ENCODE data around the gene BDKRB1. TPM values are rescaled to one million over a fixed set of nuclear protein-coding genes. Genes with fewer than 3 reads are reported as not detected.

Gene BDKRB1
- total RNA-seq, 6 experiments from 2014 or later = 0.31 TPM; not detected in 5

DNA sequence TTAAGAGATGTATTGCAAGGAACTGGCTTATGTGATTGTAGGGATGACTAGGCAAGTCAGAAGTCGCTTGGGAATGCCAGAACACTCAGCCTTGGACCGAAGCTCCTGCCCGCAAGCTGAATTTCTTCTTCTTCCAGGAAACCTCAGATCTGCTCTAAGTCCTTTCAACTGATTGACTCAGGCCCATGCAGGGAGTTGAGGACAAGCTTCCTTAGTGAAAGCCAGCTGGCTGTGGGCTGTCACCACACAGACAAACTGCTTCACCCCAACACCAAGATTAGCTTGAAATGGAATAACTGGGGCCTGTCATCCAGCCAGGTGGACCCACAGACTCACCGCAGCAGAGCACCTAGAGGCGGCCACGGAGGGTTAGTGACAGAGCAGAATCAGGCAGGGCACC is 26.7 kb upstream of the BDKRB1 start:
- Histone ChIP-seq H3K4me1 (no peaks in the 10 kb centered on the region), H3K27me3 (no peaks in the 10 kb centered on the region), H3K36me3 (no peaks in the 10 kb centered on the region), H3K4me3 (no peak overlapping the region), H3K27ac (no peak overlapping the region), H3K9me3 (no peaks in the 10 kb centered on the region)
- TF ChIP-seq POLR2A (IDR thresholded peaks at IDR 0.05) = no peak
- TF ChIP-seq, protein P1, sequence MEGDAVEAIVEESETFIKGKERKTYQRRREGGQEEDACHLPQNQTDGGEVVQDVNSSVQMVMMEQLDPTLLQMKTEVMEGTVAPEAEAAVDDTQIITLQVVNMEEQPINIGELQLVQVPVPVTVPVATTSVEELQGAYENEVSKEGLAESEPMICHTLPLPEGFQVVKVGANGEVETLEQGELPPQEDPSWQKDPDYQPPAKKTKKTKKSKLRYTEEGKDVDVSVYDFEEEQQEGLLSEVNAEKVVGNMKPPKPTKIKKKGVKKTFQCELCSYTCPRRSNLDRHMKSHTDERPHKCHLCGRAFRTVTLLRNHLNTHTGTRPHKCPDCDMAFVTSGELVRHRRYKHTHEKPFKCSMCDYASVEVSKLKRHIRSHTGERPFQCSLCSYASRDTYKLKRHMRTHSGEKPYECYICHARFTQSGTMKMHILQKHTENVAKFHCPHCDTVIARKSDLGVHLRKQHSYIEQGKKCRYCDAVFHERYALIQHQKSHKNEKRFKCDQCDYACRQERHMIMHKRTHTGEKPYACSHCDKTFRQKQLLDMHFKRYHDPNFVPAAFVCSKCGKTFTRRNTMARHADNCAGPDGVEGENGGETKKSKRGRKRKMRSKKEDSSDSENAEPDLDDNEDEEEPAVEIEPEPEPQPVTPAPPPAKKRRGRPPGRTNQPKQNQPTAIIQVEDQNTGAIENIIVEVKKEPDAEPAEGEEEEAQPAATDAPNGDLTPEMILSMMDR (IDR thresholded peaks at IDR 0.05) = no peak
- intact Hi-C loops (cut with DNase I) = no loop called here
- ATAC-seq = no peak
- DNase-seq = no peak
- WGBS (ENCODE audit: insufficient coverage, low coverage, low lambda C conversion rate, missing lambda C conversion rate) = 96% methylated on average over 5 of the region's 6 CpGs

DNA sequence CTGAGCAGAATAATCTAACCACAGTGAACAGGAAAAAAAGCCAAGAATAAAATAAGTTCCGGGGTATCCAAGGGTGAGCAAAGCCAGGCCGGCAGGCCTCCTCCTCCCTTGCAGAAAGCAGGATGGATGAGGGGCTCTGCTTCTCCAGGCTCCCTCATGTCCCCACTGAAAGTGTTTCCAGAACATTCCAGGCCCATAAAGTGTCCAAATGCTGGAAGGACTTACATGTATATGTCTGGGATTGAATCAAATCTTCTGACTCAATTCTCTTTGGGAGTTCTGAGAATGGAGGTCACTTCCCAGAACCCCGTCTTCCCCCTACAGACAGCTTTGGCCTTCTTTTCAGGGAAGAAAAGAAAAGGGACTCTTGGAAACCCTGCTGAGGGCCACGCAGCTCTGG is 25.0 kb upstream of the BDKRB1 start:
- Histone ChIP-seq H3K36me3 (no peaks in the 10 kb centered on the region), H3K27ac (no peak overlapping the region), H3K27me3 (no peaks in the 10 kb centered on the region), H3K9me3 (no peaks in the 10 kb centered on the region), H3K4me1 (no peaks in the 10 kb centered on the region), H3K4me3 (no peak overlapping the region)
- DNase-seq (no peak), ATAC-seq (no peak)
- intact Hi-C loops (cut with DNase I) = no loop called here
- 78% methylated on average over 4 of the region's 4 CpGs for WGBS (ENCODE audit: insufficient coverage, low coverage, low lambda C conversion rate, missing lambda C conversion rate)
- TF ChIP-seq, protein P1 (IDR thresholded peaks at IDR 0.05) = no peak
- TF ChIP-seq POLR2A (IDR thresholded peaks at IDR 0.05) = no peak

DNA sequence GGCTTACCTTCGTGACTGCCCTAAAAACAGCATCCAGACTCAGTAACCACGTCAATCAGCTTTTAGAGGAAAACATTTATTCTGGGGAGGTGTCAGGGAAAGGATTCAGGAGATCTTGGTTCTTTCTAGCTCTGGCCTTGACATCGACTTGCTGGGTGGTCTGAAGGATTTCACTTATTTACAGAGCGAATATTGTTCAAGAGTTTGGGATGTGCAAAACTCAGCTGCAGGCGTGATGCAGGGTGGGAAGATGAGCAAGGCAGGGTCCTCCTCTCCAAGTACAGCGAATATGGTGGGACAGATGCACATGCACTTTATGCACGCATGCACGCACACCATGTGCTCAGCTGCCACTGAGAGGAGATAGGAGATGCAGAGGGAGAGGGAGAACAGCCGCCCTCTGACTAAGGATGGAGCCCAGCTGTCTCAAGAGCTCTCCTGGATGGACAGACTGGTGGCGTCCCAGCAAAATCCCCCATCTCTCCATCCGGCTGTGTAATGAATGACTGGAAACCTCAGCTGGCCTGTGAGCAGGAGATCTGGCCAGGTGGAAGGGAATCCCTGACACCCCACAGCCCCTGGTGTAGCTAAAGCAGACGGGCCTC is 24.4 kb upstream of the BDKRB1 start:
- Histone ChIP-seq H3K4me1 (no peaks in the 10 kb centered on the region), H3K27ac (no peak overlapping the region), H3K9me3 (no peaks in the 10 kb centered on the region), H3K4me3 (no peak overlapping the region), H3K36me3 (no peaks in the 10 kb centered on the region), H3K27me3 (no peaks in the 10 kb centered on the region)
- DNase-seq (no peak), ATAC-seq (no peak)
- intact Hi-C loops (cut with DNase I) = no loop called here
- WGBS (ENCODE audit: insufficient coverage, low coverage, low lambda C conversion rate, missing lambda C conversion rate) = 67% methylated on average over 6 of the region's 12 CpGs
- no peak for TF ChIP-seq POLR2A (IDR thresholded peaks at IDR 0.05)
- TF ChIP-seq, protein P1 (IDR thresholded peaks at IDR 0.05) = no peak

DNA sequence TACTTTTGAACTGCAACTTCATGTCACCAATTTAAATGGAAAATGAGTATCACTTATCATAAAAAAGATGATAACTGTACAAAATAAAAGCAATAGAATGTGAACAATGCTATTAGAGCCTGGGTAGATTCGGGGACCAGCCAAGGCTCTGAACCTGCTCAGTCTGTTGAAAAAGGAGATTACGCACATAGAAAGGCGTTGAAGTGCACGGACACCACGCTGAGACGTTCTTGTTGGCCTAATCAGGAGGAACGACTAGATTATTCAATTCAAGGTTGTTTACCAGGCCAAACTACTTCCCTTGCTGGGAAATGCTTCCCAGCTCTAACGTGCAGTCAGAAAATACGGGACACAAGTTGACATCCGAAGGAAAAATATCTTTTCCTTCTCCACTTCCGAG is 23.5 kb upstream of the BDKRB1 start:
- H3K9me3 ChIP-seq = no peaks in the 10 kb centered on the region
- intact Hi-C loops (cut with DNase I) = no loop called here
- TF ChIP-seq, protein P1 (IDR thresholded peaks at IDR 0.05) = no peak
- TF ChIP-seq POLR2A (IDR thresholded peaks at IDR 0.05) = no peak
- 64% methylated on average over 10 of the region's 11 CpGs for WGBS (ENCODE audit: insufficient coverage, low coverage, low lambda C conversion rate, missing lambda C conversion rate)
- H3K4me3 ChIP-seq = no peak overlapping the region
- H3K27ac ChIP-seq = no peak overlapping the region
- no peaks in the 10 kb centered on the region for H3K36me3 ChIP-seq
- DNase-seq (no peak), ATAC-seq (no peak)
- no peaks in the 10 kb centered on the region for H3K4me1 ChIP-seq
- H3K27me3 ChIP-seq = no peaks in the 10 kb centered on the region

DNA sequence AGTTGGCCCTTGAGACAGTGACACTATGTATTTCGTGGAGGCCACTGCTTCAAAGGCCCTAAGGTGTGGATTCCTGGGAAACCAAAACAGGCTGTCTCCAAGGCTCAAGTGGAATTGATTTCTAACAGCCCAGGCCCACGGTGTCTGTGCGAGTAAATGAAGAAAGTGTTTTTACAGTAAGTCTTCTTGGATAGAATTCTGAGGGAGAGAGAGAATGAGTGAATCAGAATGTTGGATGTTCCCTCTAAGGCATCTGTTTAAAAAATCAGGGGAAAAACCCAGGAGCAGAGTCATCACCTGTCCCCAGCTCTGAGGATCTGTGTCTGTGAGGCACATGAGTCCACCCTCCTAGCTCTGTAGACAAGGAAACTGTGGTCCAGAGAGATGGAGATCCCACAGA is 22.3 kb upstream of the BDKRB1 start:
- intact Hi-C loops (cut with DNase I) = no loop called here
- Histone ChIP-seq H3K27me3 (no peaks in the 10 kb centered on the region), H3K27ac (no peak overlapping the region), H3K4me1 (no peaks in the 10 kb centered on the region), H3K9me3 (no peaks in the 10 kb centered on the region), H3K4me3 (no peak overlapping the region), H3K36me3 (no peaks in the 10 kb centered on the region)
- no peak for ATAC-seq
- no peak for DNase-seq
- no CpG with 5 or more reads among the region's 3 CpGs for whole genome bisulfite sequencing (ENCODE audit: insufficient coverage, low coverage, low lambda C conversion rate, missing lambda C conversion rate)
- TF ChIP-seq POLR2A (IDR thresholded peaks at IDR 0.05) = no peak
- TF ChIP-seq, protein P1 (IDR thresholded peaks at IDR 0.05) = no peak
